Neural crest cell (in vitro differentiated cells): Measurements from ENCODE around the gene CD28. TPM values are rescaled to one million over a fixed set of nuclear protein-coding genes. Genes with fewer than 3 reads are reported as not detected.
"Not testable (repeated sequence)": the region's sequence is repeated elsewhere in the genome, so short reads cannot be mapped to it uniquely, and the experiment has no call there.

Source experiments
- DNase-seq: peaks from one replicate; pipeline ENCODE4 v3.0.0; 2021; ENCODE audit warnings: low read depth, mixed read lengths, low spot score
- H3K27ac Mint-ChIP-seq: one replicate; pipeline ENCODE4 v1.8.0; 2021; ENCODE audit warnings: mild to moderate bottlenecking, mixed read lengths; ENCODE audit not compliant: unreplicated experiment
- H3K27me3 Mint-ChIP-seq: 2 replicates; pipeline ENCODE4 v1.8.0; 2021; ENCODE audit warnings: low read depth, mild to moderate bottlenecking, mixed read lengths
- H3K36me3 Mint-ChIP-seq: 2 replicates; pipeline ENCODE4 v1.8.0; 2021; ENCODE audit warnings: low read depth, mild to moderate bottlenecking, mixed read lengths
- H3K4me1 Mint-ChIP-seq: 2 replicates; pipeline ENCODE4 v1.8.0; 2021; ENCODE audit warnings: mixed read lengths
- H3K4me3 Mint-ChIP-seq: one replicate; pipeline ENCODE4 v1.8.0; 2021; ENCODE audit warnings: mild to moderate bottlenecking, mixed read lengths
- H3K9me3 Mint-ChIP-seq: 2 replicates; pipeline ENCODE4 v1.8.0; 2021; ENCODE audit warnings: mixed read lengths
- CTCF ChIP-seq: fragments of 200-600 bp; sonication (generic); conservative IDR thresholded peaks from 2 replicates; pipeline ENCODE4 v1.5.0; 2021; ENCODE audit warnings: antibody characterized with exemption, mild to moderate bottlenecking
- total RNA-seq: library from RNA; stranded (reverse); gene quantifications from 2 replicates; pipeline ENCODE4 v1.2.1, GENCODE V29; 2021

Gene CD28
- total RNA-seq, 1 donor from 2014 or later, result not detected

- Mint-ChIP-seq H3K36me3 (no peaks in the 10 kb centered on the region), H3K27me3 (no peaks in the 10 kb centered on the region), H3K4me1 (peaks cover 28% of the 10 kb centered on the region), H3K27ac (no peak overlapping the region), H3K9me3 (no peaks in the 10 kb centered on the region), H3K4me3 (no peak overlapping the region)
- TF ChIP-seq CTCF, result no peak
- no peak for DNase-seq
Measured at GRCh38 chr2:203694191-203694590, 12.2 kb upstream of the CD28 start.

DNA sequence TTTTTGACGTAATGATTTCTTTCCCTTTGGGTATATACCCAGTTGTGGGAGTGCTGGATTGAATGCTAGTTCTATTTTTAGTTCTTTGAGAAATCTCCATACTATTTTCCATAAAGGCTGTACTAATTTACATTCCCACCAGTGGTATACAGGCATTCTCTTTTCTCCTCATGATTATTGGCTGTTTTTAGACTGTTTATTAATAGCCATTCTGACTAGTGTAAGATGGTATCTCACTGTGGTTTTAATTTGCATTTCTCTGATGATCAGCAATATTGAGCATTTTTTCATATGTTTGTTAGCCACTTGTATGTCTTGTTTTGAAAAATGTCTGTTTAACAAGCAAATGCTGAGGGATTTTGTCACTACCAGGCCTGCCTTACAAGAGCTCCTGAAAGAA is 9.2 kb upstream of the CD28 start:
- no peaks in the 10 kb centered on the region for H3K36me3 Mint-ChIP-seq
- H3K27me3 Mint-ChIP-seq, result no peaks in the 10 kb centered on the region
- no peak for DNase-seq
- H3K4me1 Mint-ChIP-seq, result peaks cover 2% of the 10 kb centered on the region
- H3K4me3 Mint-ChIP-seq, result no peak overlapping the region
- no peak overlapping the region for H3K27ac Mint-ChIP-seq
- peaks cover 4% of the 10 kb centered on the region for H3K9me3 Mint-ChIP-seq
- TF ChIP-seq CTCF, result no peak

DNA sequence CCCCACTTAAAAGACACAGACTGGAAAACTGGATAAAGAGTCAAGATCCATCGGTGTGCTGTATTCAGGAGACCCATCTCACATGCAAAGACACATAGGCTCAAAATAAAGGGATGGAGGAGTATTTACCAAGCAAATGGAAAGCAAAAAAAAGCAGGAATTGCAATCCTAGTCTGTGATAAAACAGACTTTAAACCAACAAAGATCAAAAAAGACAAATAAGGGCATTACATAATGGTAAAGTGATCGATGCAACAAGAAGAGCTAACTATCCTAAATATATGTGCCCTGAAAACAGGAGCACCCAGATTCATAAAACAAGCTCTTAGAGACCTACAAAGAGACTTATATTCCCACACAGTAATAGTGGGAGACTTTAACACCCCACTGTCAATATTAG is 8.7 kb upstream of the CD28 start:
- not testable (repeated sequence) for H3K9me3 Mint-ChIP-seq, DNase-seq, H3K36me3 Mint-ChIP-seq, H3K27me3 Mint-ChIP-seq, H3K4me3 Mint-ChIP-seq, H3K27ac Mint-ChIP-seq, H3K4me1 Mint-ChIP-seq

DNA sequence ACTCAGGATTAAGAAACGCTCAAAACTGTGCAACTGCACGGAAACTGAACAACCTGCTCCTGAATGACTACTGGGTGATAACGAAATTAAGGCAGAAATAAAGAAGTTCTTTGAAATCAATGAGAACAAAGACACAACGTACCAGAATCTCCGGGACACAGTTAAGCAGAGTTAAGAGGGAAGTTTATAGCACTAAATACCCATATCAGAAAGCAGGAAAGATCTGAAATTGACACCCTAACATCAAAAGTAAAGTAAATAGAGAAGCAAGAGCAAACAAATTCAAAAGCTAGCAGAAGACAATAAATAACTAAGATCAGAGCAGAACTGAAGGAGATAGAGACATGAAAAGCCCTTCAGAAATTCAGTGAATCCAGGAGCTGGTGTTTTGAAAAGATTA is 8.0 kb upstream of the CD28 start:
- not testable (repeated sequence) for H3K27me3 Mint-ChIP-seq, H3K27ac Mint-ChIP-seq, DNase-seq, H3K4me1 Mint-ChIP-seq, H3K36me3 Mint-ChIP-seq, H3K4me3 Mint-ChIP-seq
- H3K9me3 Mint-ChIP-seq, result peaks cover 11% of the 10 kb centered on the region

DNA sequence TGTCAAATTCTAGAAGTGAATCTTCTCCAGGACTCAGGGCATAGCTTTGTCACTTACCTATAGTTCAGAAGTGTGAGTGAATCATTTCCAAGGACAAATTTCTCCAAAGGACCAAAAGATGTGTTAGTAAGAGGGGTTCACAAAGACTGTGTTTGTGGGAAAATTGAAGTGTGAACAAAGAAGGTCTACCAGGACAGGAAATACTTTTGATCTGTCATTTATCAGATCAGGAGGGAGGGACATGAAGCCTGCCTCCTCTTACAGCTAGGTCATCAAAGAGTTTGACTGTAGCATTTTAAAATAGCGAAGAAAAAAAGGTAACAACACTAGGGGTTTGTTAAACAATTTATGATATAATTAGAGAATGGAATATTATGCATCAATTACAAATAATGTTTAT is 2.0 kb upstream of the CD28 start:
- H3K9me3 Mint-ChIP-seq, result peaks cover 11% of the 10 kb centered on the region
- H3K4me3 Mint-ChIP-seq, result no peak overlapping the region
- no peaks in the 10 kb centered on the region for H3K27me3 Mint-ChIP-seq
- H3K4me1 Mint-ChIP-seq, result peaks cover 5% of the 10 kb centered on the region
- H3K27ac Mint-ChIP-seq, result no peak overlapping the region
- no peak for DNase-seq
- H3K36me3 Mint-ChIP-seq, result no peaks in the 10 kb centered on the region
- TF ChIP-seq CTCF, result no peak

DNA sequence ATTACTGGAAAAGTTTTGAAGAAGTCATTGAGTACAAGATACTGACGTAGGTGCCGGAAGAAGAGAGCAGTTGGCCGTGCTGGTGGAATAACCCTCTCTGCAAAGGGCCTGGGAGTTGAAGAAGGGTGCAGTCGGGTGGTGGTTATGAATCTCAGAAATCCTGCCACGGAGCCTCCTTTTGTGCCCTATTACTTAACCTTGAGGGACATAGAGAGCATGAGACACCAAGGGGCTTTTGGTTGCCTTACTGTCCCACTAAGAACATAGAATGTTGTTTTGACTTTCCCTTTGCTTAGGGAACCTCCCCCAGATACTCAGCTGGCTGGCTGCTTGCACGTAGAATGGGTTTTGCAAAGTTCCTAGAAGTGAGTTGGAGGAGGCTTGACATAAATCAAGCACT is 1.3 kb upstream of the CD28 start:
- Mint-ChIP-seq H3K9me3 (peaks cover 11% of the 10 kb centered on the region), H3K4me1 (peaks cover 5% of the 10 kb centered on the region), H3K4me3 (no peak overlapping the region), H3K27ac (no peak overlapping the region), H3K27me3 (no peaks in the 10 kb centered on the region), H3K36me3 (no peaks in the 10 kb centered on the region)
- DNase-seq, result no peak
- no peak for TF ChIP-seq CTCF

- H3K36me3 Mint-ChIP-seq, result no peaks in the 10 kb centered on the region
- TF ChIP-seq CTCF, result no peak
- peaks cover 6% of the 10 kb centered on the region for H3K9me3 Mint-ChIP-seq
- H3K27ac Mint-ChIP-seq, result no peak overlapping the region
- H3K4me1 Mint-ChIP-seq, result peaks cover 12% of the 10 kb centered on the region
- no peak overlapping the region for H3K4me3 Mint-ChIP-seq
- no peaks in the 10 kb centered on the region for H3K27me3 Mint-ChIP-seq
- no peak for DNase-seq
Measured at GRCh38 chr2:203707530-203707929, 1.1 kb downstream of the CD28 start.
